OCI-LY1 (cell line): ENCODE results near the gene DIP2A.

Experiments
- H2AFZ ChIP-seq: fragments of 200-600 bp; sonication (generic), shearing (Covaris generic); 2 replicates; pipeline ENCODE4 v1.6.0; 2014; ENCODE audit warnings: antibody characterized with exemption, mild to moderate bottlenecking, low read length
- H3F3A ChIP-seq: fragments of 200-600 bp; sonication (generic), shearing (Covaris generic); 2 replicates; pipeline ENCODE4 v1.6.0; 2014; ENCODE audit warnings: mild to moderate bottlenecking, antibody characterized with exemption, low read length, moderate library complexity; ENCODE audit not compliant: insufficient read depth
- H3K27ac ChIP-seq: fragments of 200-600 bp; sonication (generic); 2 replicates; pipeline ENCODE4 v1.5.1; 2014; ENCODE audit warnings: low read length, mixed run types, mild to moderate bottlenecking, low read depth; ENCODE audit not compliant: poor library complexity, severe bottlenecking
- H3K27me3 ChIP-seq: fragments of 200-600 bp; sonication (generic); 2 replicates; pipeline ENCODE4 v1.6.0; 2014; ENCODE audit warnings: antibody characterized with exemption, mild to moderate bottlenecking, low read length, moderate library complexity; ENCODE audit not compliant: insufficient read depth
- H3K36me3 ChIP-seq: fragments of 200-600 bp; sonication (generic); 2 replicates; pipeline ENCODE4 v1.6.1; 2014; ENCODE audit warnings: mild to moderate bottlenecking, antibody characterized with exemption, low read length, moderate library complexity, mixed read lengths; ENCODE audit not compliant: insufficient read depth
- H3K4me1 ChIP-seq: fragments of 200-600 bp; sonication (generic); 2 replicates; pipeline ENCODE4 v1.5.1; 2014; ENCODE audit warnings: mild to moderate bottlenecking, low read length, moderate library complexity; ENCODE audit not compliant: insufficient read depth, severe bottlenecking
- H3K4me2 ChIP-seq: fragments of 200-600 bp; sonication (generic), shearing (Covaris generic); 2 replicates; pipeline ENCODE4 v1.6.1; 2014; ENCODE audit warnings: low read length
- H3K4me3 ChIP-seq: fragments of 200-600 bp; sonication (generic); 2 replicates; pipeline ENCODE4 v1.5.1; 2014; ENCODE audit warnings: low read length, low read depth, mild to moderate bottlenecking, mixed read lengths; ENCODE audit not compliant: poor library complexity, severe bottlenecking
- H3K79me2 ChIP-seq: fragments of 200-600 bp; shearing (Covaris generic); 2 replicates; pipeline ENCODE4 v1.6.1; 2016; ENCODE audit warnings: mixed run types, low read length, mixed read lengths; ENCODE audit not compliant: insufficient read depth
- H3K9ac ChIP-seq: fragments of 200-600 bp; sonication (generic), shearing (Covaris generic); 2 replicates; pipeline ENCODE4 v1.6.1; 2014; ENCODE audit warnings: mild to moderate bottlenecking, low read length, mixed read lengths
- H3K9me2 ChIP-seq: fragments of 200-600 bp; sonication (generic), shearing (Covaris generic); 2 replicates; pipeline ENCODE4 v1.6.1; 2014; ENCODE audit warnings: low read depth, mild to moderate bottlenecking, low read length, mixed read lengths
- H3K9me3 ChIP-seq: fragments of 200-600 bp; shearing (Covaris generic); 2 replicates; pipeline ENCODE4 v1.6.1; 2014; ENCODE audit warnings: low read length, mixed read lengths
- H4K20me1 ChIP-seq: fragments of 200-600 bp; sonication (generic), shearing (Covaris generic); 2 replicates; pipeline ENCODE4 v1.6.0; 2016; ENCODE audit warnings: mild to moderate bottlenecking, low read length; ENCODE audit not compliant: insufficient read depth
- CTCF ChIP-seq: fragments of 200-600 bp; sonication (generic), shearing (Covaris generic); IDR thresholded peaks from 2 replicates; pipeline ENCODE4 v1.5.1; 2017; ENCODE audit warnings: mild to moderate bottlenecking, antibody characterized with exemption, low read length, moderate library complexity, mixed read lengths
- EZH2 ChIP-seq: fragments of 200-600 bp; sonication (generic), shearing (Covaris generic); IDR thresholded peaks from 2 replicates; pipeline ENCODE4 v1.8.0; 2017; ENCODE audit warnings: borderline replicate concordance, mixed run types, mild to moderate bottlenecking, antibody characterized with exemption, low read length, moderate library complexity, mixed read lengths

DIP2A gene

DNA sequence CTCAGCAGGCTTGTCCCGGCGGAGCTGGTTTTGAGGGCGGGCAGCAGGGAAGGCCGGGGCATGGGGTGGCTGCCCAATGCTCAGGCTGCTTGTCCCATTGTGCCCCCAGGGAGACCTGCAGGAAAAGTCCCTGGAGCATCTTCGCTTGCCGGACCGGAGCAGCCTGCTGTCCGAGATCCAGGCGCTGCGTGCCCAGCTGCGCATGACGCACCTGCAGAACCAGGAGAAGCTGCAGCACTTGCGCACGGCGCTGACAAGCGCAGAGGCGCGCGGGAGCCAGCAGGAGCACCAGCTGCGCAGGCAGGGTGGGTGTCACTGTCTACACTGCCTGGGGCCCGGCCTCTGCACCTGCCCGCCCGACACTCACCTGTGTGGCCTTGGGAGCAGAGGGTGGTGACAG, 30.4 kb upstream of the DIP2A start:
- Histone ChIP-seq H3K27ac (no peak overlapping the region), H3K27me3 (no peaks in the 10 kb centered on the region), H3K4me1 (no peaks in the 10 kb centered on the region), H3K4me2 (no peak overlapping the region), H3F3A (no peaks in the 10 kb centered on the region), H3K9ac (no peak overlapping the region), H3K36me3 (peaks cover 48% of the 10 kb centered on the region), H2AFZ (no peak overlapping the region), H3K79me2 (no peaks in the 10 kb centered on the region), H4K20me1 (no peaks in the 10 kb centered on the region), H3K9me2 (no peaks in the 10 kb centered on the region), H3K4me3 (no peak overlapping the region), H3K9me3 (no peaks in the 10 kb centered on the region)
- TF ChIP-seq CTCF = no peak
- no peak for TF ChIP-seq EZH2

GRCh38 chr21:46428987-46429710, 29.5 kb upstream of the DIP2A start:
- no peak overlapping the region for H3K9ac ChIP-seq
- no peaks in the 10 kb centered on the region for H3K27me3 ChIP-seq
- H3K9me3 ChIP-seq = no peaks in the 10 kb centered on the region
- H4K20me1 ChIP-seq = no peaks in the 10 kb centered on the region
- H3K79me2 ChIP-seq = no peaks in the 10 kb centered on the region
- TF ChIP-seq CTCF (no peak), EZH2 (no peak)
- H3K9me2 ChIP-seq = no peaks in the 10 kb centered on the region
- H3K27ac ChIP-seq = no peak overlapping the region
- H3K4me2 ChIP-seq = no peak overlapping the region
- no peaks in the 10 kb centered on the region for H3K4me1 ChIP-seq
- H3K4me3 ChIP-seq = no peak overlapping the region
- no peak overlapping the region for H2AFZ ChIP-seq
- peaks cover 55% of the 10 kb centered on the region for H3K36me3 ChIP-seq
- no peaks in the 10 kb centered on the region for H3F3A ChIP-seq

- Histone ChIP-seq H3K9ac (no peak overlapping the region), H3K36me3 (peaks cover 63% of the 10 kb centered on the region), H3K9me2 (no peaks in the 10 kb centered on the region), H3K4me1 (no peaks in the 10 kb centered on the region), H3K4me3 (no peak overlapping the region), H3K79me2 (no peaks in the 10 kb centered on the region), H3F3A (no peaks in the 10 kb centered on the region), H4K20me1 (no peaks in the 10 kb centered on the region), H2AFZ (no peak overlapping the region), H3K27me3 (no peaks in the 10 kb centered on the region), H3K4me2 (no peak overlapping the region), H3K9me3 (no peaks in the 10 kb centered on the region), H3K27ac (no peak overlapping the region)
- TF ChIP-seq CTCF (no peak), EZH2 (no peak)
Measured at GRCh38 chr21:46429754-46430681, 28.7 kb upstream of the DIP2A start.
